Measurements from ENCODE around the gene PCLAF.

The PCLAF gene

DNA sequence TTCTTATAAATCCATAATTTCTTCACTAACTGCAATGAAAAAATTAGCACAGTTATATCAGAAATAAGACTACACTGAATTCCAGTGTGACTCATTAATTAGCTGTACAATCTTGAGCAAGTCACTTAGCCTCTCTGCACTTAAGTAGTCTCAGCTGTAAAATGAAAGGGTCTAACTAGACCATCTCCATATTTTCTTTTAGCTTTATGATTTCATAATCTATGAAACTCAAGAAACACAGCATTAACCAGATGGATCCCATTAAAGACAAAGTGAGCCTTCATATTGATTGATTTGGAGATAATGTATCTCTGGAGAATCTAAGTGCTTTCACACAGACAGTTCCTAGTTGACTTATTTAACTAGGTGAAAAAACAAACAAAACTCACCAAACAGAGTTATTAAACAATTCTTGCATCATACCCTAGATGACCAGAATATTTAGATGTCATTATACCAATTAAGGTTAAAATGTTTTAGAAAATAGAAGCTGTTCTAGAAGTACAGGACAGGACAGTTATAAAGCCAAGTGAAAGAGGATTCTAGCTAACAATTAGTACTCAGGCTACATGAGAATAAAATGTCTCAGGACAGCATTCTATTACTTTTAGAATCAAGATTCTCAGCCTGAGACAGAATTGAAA is 36.5 kb downstream of the PCLAF start:
- Histone ChIP-seq H3K27me3 (ENCODE audit: control insufficient read depth, insufficient read depth, low read length) (no peaks in the 10 kb centered on the region), H3K27ac (no peak overlapping the region), H3K9me3 (ENCODE audit: control insufficient read depth, low read length) (no peaks in the 10 kb centered on the region), H3K4me2 (ENCODE audit: low read length) (no peak overlapping the region), H3K4me1 (no peaks in the 10 kb centered on the region), H3K9ac (no peak overlapping the region), H2AFZ (no peak overlapping the region), H3K79me2 (peaks cover 4% of the 10 kb centered on the region), H3K36me3 (ENCODE audit: control insufficient read depth, insufficient read depth, low read length) (no peaks in the 10 kb centered on the region), H3K4me3 (ENCODE audit: low read depth, low read length) (no peak overlapping the region)
- no peak for TF ChIP-seq CTCF (IDR thresholded peaks at IDR 0.05)

DNA sequence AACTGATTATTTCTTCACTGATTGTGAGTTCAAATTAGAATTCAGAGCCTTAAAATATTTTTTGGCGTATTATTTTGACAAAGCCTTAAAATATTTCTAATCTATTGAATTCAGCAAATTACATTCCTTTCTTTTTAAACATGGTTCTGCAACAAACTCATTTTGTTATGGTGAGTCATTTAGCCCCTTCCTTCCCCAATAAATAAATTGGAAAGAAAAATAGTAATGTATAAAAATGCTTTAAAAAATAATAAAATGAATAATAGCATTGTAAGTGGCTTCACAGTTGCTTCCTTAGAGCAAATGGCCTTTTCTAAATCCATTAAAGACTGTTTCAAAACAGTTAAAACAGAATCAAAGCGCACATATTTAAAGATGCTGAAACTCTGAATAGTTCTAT is 37.4 kb downstream of the PCLAF start:
- Histone ChIP-seq H3K36me3 (ENCODE audit: control insufficient read depth, insufficient read depth, low read length) (no peaks in the 10 kb centered on the region), H3K9me3 (ENCODE audit: control insufficient read depth, low read length) (no peaks in the 10 kb centered on the region), H3K27ac (no peak overlapping the region), H3K4me1 (no peaks in the 10 kb centered on the region), H3K27me3 (ENCODE audit: control insufficient read depth, insufficient read depth, low read length) (no peaks in the 10 kb centered on the region), H3K79me2 (peaks cover 4% of the 10 kb centered on the region), H3K4me3 (ENCODE audit: low read depth, low read length) (no peak overlapping the region), H3K4me2 (ENCODE audit: low read length) (no peak overlapping the region), H3K9ac (no peak overlapping the region), H2AFZ (no peak overlapping the region)
- no peak for TF ChIP-seq CTCF (IDR thresholded peaks at IDR 0.05)

GRCh38 chr15:64343222-64343621 is 38.0 kb downstream of the PCLAF start:
- no peak overlapping the region for H3K4me2 ChIP-seq (ENCODE audit: low read length)
- H3K79me2 ChIP-seq: peaks cover 4% of the 10 kb centered on the region
- no peaks in the 10 kb centered on the region for H3K9me3 ChIP-seq (ENCODE audit: control insufficient read depth, low read length)
- H3K4me3 ChIP-seq (ENCODE audit: low read depth, low read length): no peak overlapping the region
- H3K27me3 ChIP-seq (ENCODE audit: control insufficient read depth, insufficient read depth, low read length): no peaks in the 10 kb centered on the region
- TF ChIP-seq CTCF (IDR thresholded peaks at IDR 0.05): no peak
- H3K27ac ChIP-seq: no peak overlapping the region
- H3K36me3 ChIP-seq (ENCODE audit: control insufficient read depth, insufficient read depth, low read length): no peaks in the 10 kb centered on the region
- no peak overlapping the region for H2AFZ ChIP-seq
- H3K4me1 ChIP-seq: no peaks in the 10 kb centered on the region
- no peak overlapping the region for H3K9ac ChIP-seq

DNA sequence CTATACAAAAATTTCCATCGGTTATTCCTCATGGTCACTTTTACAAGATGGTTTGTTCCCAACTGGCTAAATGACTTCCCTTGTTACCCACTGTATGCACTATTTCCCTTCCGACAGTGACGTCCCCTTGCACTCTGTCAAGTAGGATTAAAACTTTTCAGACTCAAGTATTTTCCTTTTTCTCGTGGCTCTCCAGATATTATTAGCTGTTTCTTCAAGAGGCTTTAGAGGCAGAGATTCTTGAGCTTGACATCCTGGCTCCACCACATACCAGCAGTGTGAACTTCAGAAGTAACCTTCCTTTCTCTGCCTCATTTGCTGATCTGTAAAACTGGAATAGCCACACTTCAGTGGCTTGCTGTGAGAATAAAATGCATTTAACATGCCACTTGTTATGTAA is 39.3 kb downstream of the PCLAF start:
- no peak overlapping the region for H2AFZ ChIP-seq
- no peaks in the 10 kb centered on the region for H3K4me1 ChIP-seq
- no peaks in the 10 kb centered on the region for H3K27me3 ChIP-seq (ENCODE audit: control insufficient read depth, insufficient read depth, low read length)
- peaks cover 4% of the 10 kb centered on the region for H3K79me2 ChIP-seq
- no peak for TF ChIP-seq CTCF (IDR thresholded peaks at IDR 0.05)
- H3K9ac ChIP-seq: no peak overlapping the region
- H3K9me3 ChIP-seq (ENCODE audit: control insufficient read depth, low read length): no peaks in the 10 kb centered on the region
- no peak overlapping the region for H3K4me2 ChIP-seq (ENCODE audit: low read length)
- H3K27ac ChIP-seq: no peak overlapping the region
- H3K36me3 ChIP-seq (ENCODE audit: control insufficient read depth, insufficient read depth, low read length): no peaks in the 10 kb centered on the region
- H3K4me3 ChIP-seq (ENCODE audit: low read depth, low read length): no peak overlapping the region

GRCh38 chr15:64340355-64340754 is 40.9 kb downstream of the PCLAF start:
- H3K9ac ChIP-seq: no peak overlapping the region
- H3K4me1 ChIP-seq: no peaks in the 10 kb centered on the region
- H3K27ac ChIP-seq: no peak overlapping the region
- H3K27me3 ChIP-seq (ENCODE audit: control insufficient read depth, insufficient read depth, low read length): no peaks in the 10 kb centered on the region
- H3K36me3 ChIP-seq (ENCODE audit: control insufficient read depth, insufficient read depth, low read length): no peaks in the 10 kb centered on the region
- TF ChIP-seq CTCF (IDR thresholded peaks at IDR 0.05): no peak
- H3K4me3 ChIP-seq (ENCODE audit: low read depth, low read length): no peak overlapping the region
- H3K9me3 ChIP-seq (ENCODE audit: control insufficient read depth, low read length): no peaks in the 10 kb centered on the region
- H3K79me2 ChIP-seq: peaks cover under 1% of the 10 kb centered on the region
- H2AFZ ChIP-seq: no peak overlapping the region
- H3K4me2 ChIP-seq (ENCODE audit: low read length): no peak overlapping the region

All from parathyroid adenoma (tissue), 2 donors.